SHP77 (cell line): Measurements from ENCODE around the gene CD46.

Experiments
- DNase-seq, 2 experiments: peaks; one replicate each; lab custom pipeline; 2025; lab: John Stamatoyannopoulos, UW

The CD46 gene

DNA sequence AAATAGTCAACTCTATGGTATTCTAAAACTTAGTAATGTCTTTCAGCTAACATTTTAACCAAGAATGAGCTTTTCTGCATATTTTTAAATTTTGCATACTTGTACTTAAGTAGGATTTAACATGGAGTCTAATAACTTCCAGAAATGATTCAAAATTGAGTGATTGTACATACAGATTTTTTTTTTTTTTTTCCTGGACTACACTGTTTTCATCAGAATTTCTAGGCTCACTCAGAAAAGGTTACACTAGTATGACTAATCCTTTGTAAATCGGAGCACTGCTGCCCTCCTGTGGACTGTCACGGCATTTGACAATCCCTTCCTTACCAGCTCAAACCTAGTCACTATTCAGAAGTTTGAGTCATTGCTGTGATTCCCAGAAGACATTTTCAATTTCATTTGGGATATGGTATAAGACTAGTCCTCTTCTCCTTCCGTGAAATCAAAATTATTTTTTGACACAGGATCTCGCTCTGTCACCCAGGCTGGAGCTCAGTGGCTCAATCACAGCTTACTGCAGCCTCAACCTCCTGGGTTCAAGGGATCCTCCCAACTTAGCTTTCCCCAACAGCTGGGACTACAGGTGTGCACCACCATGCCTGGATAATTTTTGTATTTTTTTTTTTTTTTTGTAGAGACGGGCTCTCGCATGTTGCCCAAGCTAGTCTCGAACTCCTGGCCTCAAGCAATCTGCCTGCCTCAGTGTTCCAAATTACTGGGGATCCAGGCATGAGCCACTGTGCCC lies 45.5 kb downstream of the CD46 start:
- peak; percentile 45 to 56 for DNase-seq

DNA sequence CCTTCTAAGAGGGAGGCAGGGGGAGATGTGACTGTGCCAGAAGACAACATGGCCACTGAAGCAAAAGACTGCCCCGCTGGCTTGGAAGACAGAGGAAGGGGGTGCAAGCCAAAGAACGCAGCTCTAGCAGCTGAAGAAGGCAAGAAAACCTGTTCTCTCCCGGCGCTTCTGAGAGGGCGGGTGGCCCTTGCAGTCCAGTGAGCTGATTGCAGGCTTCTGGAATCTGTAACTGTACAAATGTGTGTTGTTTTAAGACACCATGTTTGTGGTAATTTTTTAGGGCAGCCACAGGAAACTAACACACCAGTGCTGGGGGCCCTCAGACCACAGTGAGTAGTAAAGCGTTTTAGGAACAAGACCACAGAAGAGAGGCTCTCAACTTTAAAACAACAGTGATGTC lies 47.0 kb downstream of the CD46 start:
- DNase-seq, result no peak

DNA sequence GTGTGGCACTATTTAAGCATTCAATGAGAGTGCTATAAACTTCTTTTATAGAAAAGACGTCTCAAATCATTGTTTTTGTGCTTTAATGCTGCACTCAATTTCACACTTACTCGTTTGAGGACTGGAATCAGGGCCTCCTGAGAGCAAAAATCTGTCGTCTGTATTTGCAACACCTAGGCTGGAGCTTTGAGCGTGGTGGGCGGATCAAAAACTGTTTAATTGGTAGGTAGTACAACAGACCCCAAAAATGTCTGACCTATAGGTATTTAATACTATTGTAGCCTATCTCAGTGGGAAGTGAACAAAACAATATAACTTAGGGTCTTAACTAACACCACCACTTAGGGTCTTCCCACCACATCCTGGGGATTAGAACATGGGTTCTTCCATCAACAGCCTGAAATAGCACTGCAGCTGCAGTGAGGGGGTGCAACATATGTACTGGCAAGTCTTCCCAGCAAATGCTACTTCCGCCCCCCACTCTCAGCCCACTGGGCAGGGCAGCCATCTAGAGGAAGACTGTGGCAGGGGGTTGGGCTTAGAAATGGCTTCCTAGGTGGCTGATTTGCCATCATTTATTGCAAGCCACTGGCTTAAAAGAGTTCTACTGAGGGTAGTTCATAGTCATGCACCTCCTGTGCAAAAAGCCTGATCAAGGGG lies 48.3 kb downstream of the CD46 start:
- DNase-seq, result no peak

DNA sequence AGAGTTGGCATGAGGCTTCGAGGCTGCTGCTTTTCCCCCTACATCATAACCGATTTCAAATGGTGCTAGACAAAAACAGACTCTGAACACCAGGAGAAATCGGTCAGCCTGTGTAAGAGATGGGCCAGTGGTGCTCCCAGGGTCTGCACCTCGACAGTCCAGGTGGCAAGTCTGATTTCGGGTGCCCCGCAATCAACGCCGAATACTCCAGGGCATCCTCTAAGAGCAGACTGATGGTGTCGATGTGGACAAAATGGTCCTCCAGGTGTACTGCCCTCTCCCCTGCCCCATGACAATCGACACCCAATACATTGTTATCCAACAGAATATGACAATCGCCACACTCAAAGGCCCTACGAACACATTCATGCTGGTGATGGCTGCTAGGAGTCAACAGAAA lies 50.0 kb downstream of the CD46 start:
- no peak for DNase-seq

DNA sequence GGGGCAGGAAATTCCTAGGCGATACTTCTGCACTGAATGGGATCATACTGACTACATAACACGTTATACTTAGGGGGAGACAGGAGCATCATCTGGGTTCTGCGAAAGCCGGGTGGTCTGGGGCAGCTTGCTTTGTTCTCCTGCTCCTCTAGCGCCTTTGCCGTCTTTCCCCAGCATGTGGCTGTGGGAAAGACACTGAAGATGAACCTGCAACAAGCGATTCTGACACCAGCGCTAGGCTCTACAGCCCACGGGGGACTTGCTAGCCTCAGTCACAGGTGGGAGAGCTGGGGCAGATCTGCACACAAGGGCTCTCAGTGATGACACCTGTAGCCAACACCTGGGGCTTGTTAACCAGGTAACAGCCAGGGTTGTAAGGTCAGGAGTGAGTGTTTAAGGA lies 51.8 kb downstream of the CD46 start:
- no peak for DNase-seq

DNA sequence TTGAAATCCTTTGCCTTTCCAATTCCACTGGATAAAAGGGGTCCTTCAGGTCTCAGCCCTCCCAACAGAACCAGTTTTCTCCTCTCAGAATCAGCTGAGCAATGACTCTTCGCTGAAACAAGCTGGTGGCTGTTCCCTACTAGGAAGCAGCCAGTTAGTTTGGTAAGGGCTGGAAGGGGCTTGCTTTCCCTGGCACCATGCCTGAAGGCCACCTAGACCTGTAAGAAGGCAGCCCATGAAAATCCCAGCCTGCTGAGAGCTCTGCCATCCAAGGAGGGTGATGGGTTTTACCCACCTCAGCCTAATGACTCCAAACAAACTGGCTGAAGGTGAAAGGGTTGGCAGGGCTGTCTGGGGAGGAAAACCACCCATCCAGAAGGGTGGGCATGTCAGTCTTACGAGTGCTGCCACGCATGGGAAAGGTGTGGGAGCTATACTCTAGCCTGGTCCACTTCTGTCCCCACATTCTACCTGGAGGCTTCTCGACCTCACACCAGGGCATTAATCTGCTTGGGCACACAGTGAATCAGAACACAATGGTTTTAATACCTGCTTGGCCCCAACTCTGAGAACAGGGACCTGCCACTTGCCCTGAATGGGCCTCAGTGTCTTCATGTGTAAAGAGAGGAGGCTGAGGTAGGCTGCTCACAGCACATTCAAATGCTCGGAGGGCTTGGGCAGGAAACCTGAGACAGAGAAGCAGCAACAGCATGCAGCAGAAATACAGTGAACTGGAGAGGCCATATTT lies 53.0 kb downstream of the CD46 start:
- no peak for DNase-seq

DNA sequence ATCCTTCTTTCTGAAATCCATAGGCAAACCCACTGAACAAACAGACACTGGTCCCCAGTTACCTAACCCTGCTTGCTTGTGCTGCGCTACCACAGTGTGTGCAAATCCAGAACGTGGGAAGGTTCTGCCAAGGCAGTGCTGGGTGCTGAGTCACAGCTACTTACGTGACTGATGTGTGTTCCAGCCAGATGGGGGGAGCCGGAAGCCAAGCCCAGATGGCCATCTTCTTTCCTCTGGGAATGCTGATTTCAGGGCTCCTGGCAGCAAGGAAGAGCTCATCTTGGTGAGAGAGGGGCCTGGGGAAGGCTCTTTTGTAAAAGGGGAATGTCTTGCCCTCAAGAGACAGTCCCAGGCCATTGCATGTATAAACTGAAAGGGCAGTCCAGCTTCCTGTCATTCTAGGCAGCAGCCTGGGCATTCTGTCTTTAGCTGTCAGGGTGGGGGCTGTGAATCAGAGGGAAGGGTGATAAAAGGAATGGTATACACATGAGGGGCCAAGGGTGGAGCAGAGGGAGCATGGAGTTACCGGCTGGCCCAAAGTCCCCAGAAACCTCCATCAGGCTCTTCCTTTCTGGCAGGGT lies 54.1 kb downstream of the CD46 start:
- DNase-seq, result peak in 1 of 2 experiments; percentile 45

DNA sequence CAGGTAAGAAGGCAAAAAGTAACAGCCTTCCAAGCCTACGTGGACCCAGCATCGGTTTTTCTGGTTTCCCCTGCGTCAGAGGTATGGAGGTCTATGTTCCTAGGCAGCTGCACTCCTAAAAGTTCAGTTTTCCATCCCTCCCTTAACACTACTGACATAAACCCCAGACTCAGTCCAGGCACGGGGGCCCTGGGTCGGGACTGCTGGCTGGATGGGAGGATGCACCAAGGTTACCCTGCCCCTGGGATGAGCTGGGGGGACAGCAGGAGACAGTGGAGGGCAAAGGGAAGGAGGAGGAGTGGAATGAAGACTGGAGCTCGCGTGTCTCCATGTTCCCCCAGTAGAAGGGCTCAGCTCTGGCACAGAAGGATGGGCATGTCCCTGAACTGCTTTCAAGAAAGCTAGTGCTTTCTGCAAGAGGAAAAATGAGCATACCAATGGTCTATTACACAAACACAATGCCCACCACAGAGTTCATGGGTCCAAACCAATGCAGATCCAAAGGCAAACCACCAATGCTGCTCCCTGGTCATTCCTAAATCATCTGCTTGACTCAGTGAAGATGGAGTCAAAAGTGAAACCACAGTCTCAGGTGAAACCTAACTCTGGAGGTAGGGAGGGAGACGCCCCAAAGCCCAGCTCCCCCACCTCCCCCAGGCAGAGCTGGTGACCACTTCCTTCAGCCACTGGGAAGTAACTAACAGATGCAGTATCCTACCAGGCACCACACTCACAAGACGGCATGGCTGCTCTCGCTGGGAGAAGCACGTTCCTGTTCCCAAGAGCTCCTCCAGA lies 54.9 kb downstream of the CD46 start:
- DNase-seq, result no peak

DNA sequence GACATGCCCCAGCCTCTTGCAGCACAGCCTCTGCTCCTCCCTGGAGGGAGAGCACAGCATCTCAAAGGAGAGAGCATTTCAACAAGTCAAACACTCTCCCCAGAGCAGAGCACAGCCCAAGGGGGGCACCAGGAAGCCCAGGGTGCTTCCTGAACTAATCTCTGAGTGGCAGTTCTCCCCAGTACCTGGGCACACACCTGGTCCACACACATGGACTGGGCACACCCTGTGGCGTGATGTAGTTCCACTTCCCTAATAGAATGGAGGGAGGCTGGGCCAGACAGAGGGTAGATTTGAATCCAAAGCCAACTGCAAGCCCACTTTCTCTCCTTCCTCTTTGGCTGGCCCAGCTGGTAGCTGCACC lies 55.5 kb downstream of the CD46 start:
- no peak for DNase-seq

DNA sequence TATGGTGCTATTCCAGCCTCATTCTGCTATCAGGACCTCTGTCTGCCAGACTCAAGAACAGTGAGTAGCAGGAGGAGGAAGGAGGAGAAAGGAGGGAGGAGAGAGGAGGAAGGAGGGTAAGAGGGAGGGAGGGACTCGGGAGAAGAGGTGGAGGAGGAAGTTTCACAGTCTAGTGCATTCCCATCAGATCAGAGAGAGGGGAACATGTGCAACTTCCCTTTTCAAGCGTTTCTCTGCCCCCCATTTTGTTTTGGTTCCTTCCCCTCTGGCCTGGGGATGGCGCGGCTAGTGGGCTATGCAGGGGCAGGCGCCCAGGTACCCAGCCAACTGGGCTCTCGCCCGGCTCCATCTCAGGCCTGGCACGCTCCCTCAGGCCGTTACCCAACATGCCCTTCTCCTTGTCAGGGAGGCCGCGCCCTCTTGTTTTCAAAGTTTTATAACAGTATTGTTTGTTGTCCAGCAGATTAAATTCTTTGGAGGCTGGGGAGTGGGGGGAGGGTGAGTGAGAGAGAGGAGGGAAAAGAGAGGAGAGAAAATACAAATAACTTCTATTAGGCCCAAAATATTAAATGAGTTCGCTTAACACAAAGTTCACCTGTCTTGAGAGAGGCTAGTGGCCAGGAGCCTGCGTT lies 56.0 kb downstream of the CD46 start:
- no peak for DNase-seq

DNA sequence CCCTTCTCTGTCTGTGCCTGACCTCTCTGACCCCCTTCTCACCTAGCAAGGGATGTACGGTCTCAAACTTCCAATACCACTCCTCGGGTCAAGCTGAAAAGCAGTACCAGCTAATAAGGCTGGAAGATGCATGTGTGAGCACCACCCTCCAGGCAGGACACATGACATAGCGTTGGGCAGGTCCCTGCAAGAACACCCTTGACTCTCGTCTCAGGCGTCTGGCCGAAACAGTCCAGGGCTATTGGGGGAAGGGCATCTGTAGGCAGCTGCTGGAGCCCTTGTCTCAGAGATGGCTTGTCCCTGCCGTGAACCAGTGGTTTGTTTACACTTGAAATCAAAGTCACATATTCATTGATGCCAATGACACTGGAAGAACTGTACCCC lies 56.5 kb downstream of the CD46 start:
- DNase-seq, result peak in 1 of 2 experiments; percentile 13

DNA sequence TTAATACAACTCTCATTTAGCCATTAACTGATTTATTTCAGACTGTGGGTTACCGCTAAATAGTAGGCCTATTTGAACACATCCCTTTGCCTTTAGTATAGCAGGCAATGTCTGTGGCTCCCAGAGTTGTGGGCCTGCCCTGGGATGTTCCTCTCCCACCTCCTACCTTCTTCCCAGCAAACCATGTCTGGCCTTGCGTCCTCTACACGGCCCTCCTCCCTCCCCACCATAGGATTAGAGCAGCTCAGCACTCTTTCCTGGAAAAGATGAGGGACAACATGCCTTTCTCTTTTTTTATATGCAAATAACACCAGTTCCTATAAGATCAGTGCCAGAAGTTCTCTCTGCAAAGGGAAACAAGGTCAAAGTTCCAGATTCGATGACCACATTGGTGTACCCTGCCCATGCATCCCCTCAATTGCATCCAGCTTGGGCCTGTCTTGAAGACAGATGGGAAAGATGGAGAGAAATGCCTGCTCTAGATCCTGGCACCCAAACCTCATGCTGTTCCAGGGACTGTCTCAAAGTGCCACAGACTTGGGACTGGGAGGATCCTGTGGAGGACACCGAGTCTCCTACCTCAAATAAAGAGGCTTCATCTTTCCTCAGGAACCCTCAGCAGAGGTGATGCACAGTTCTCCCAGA lies 57.2 kb downstream of the CD46 start:
- no peak for DNase-seq

DNA sequence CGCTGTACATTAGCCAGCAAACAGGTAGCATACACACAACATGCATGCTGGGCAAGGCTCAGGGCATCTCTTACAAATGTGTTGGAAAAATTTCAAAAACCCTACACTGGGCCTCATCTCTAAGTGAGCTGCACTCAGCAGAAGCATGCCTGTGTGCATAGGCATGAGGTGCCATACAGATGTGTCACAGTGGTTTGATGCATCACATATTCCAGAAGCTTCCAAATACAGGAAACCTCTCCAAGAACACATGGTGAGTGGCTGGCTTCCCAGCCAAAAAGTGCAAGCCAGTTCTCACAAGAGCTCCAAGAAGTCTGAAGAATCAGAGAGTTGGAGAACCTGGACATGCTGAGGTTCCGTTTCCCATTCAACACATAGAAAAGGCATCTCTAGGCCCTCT lies 58.3 kb downstream of the CD46 start:
- DNase-seq, result no peak

DNA sequence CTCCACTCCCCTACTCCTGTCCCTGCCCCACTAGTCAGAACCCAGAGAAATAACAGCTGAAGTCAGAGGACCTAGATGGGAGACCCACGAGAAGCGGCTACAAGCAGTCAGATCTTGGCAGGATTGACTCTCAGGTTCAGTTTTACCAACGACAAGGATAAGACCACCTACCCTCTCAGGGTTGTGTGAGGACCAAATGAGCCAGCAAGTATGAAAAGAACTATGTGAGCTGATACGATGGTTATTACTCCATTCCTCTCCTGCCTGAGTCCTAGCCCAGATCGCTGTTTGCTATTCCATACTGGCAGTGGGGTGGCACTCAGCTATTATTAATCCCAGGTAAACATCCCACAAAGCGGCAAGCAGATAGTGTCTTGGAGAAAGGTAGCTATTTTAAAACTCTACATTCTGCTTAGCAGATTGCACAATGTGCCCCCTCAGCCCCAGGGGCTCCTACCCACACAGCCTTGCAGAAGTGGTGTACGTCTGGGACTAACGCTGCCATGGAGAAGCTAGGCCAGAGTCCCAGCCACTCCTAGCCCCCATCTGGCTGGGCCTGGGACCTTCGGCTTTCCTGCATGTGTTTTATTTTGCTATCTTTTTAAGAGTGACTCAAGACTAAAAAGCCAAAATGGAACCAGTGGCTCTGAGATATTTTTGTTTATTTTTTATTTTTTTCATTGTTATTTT lies 58.9 kb downstream of the CD46 start:
- DNase-seq, result no peak

DNA sequence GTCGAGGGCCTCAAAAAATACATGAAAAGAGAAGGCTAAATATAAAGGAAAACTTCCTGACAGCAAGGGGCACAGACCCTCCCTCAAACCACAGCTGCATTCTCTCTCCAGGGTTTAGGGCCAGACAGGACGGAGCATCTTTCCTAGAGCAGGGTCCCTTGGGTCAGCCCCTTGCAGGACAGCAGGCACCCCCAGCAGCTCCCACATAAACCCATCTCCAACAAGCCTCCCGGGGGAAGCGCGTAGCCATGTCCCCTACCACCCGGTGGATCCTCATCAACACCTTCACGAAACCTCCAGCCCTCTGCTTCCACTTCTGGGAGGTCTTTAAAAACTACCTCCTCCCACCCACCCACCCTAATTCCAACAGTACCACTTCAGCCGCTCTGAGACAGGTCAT lies 59.5 kb downstream of the CD46 start:
- no peak for DNase-seq

DNA sequence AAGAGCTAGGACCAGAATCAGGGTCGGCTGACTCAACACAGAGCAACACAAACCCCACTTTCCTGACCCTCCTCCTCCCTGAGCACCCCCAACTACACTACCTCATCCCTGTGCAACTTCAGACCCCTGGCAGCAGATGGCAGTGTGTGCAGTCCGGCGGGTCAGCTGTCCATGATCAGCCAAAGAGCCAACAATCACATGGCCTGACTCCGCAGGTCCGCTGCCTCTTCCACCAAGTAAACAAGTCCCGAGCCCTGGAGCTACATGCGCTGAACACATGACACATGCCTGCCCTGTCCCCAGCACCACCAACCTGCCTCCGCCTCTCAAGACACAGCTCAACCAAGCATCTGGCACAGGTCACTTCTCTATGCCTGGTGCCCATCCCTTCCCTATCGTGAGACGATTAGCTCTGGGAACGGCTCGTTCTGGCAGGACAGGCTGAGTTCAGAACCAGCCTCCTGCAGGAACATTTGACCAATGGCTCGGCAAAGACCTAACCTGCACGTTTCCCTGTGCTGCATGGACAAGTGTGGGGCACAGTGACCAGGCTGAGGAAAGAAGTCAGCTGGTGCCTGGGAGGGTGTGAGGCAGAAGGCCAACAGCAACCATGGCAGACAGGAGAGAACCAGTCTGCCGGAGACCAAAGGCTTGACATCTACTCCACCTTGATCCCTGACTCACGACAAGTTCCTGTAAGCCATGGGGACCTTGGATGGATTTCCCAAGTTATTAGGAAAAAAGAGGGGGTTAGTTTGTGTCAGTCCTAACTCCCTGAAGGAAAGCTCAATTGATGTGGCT lies 60.3 kb downstream of the CD46 start:
- DNase-seq, result peak in 1 of 2 experiments; percentile 30

DNA sequence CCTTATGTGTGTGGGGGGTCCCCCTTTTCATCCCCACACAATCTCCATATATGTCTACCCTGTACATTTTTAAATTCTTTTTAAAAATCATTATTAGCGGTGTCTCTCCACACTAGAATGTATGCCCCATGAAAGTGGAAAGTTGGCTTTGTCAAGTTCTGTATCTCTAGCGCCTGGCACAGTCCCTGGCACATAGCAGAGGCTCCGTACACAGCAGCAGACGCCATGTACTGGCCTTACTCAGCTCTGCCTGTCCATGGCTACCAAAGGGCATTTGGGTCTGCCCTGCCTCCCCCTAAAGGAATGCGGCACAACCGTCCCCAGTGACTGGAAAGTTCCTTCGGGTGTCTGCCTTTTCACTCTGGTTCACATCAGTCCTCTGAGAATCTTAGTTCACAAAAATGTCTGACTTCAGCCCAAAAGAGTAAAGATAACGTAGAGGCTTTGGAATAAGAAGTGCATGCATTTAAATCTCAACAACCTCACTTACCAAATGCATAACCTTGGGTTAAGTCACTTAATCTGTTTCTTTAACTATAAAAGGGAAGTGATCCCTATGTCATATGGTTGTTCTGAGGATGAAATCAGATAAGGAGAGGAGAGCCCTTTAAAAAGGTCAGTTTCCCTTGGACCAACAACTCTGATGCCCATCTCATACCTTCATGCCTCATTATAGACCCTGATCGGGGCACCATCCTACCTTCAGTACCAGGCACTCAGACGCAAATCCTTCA lies 61.1 kb downstream of the CD46 start:
- no peak for DNase-seq

DNA sequence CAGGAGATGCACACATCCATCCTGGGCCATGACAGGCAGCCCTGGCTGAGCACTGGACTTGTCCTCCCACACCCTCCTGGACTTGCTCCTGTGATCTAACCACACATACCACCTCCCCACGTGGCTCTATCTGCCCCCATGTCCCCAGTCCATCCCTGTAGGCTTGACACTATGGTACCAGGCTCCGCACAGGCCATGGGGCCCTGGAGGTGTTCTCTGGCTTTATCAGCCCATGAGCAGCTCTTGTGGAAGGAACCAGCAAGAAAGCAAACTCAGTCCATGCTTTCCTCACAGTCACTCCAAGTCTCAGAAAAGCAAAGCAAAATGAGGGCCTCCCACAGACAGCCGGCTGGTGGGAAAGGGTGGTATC lies 61.6 kb downstream of the CD46 start:
- DNase-seq, result no peak

DNA sequence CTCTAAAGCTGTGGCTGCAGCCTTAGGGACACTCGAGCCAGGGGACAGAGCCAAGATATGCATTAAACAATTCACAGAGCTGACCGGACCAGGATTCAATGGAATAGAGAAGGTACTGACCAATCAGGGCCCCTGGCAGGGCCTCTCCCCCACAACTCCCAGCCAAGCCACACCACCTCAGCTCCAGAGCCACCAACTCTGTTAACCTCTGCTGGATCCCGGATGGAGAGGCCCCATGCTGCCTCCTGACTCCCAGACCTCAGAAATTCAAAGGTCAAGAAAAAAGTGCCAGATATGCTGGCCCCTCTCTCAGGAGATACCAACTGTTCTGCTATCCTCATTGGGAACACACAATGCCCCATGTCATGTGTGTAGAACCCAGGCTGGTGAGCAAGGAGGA lies 62.1 kb downstream of the CD46 start:
- no peak for DNase-seq
